NCI-H345 (cell line): Measurements from ENCODE around the gene CPD.
"Not testable (repeated sequence)": the region's sequence is repeated elsewhere in the genome, so short reads cannot be mapped to it uniquely, and the experiment has no call there.

ENCODE experiments used
- DNase-seq: peaks from one replicate; lab custom pipeline; 2025; lab: John Stamatoyannopoulos, UW

The CPD gene

GRCh38 chr17:30378825-30379302, at the start of gene CPD:
CPD (plus strand) TSS chr17:30378927; CDS start chr17:30378981, 54 bp downstream.
- DNase-seq = peak; percentile 96

- no peak for DNase-seq
Observed at GRCh38 chr17:30332057-30332542, 46.6 kb upstream of the CPD start.

DNA sequence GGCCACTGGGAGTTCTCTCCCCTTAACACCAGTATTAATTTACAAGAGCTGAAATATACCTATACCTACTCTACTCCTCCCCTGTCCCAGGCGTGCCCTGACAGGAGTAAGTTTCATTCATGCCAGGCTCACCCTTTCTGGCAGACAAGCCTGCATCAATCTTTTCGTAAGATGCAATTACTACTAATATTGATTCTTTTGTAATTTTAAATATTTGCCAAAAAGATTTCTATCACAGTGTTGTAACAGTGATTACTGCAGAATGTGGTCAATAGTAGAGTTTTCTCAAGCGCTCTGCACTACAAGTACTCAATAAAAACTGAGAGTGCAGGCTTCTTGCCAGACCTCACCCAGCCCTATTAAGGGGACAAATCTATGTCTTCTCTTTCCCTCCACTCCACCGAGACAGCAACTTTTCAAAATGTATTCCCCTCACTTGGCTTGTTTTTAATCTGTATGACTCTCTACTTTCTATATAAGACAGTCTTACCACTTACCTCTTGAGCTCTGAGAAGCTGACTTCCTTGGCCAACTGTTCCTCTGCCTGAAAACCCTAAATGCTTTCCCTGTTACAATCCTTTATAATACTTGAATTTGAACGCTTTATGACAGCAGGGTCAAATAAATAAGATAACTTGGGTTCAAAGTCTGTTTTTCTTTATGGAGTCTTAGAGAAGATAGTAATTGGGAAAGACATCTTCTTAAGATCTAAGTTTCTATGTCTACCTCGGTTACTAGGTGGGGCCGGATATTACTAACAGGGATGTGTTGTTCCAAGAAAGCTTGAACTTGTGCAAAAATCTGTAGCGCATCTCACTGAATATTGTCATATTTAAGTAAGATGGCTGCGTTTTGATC, 45.0 kb upstream of the CPD start, which contains the start of gene TMIGD1:
Gene TMIGD1, minus strand, starts transcription at position 555 of the 858 bp plus-strand sequence. CDS start 1,924 bp downstream, outside the sequence.
- no peak for DNase-seq

- DNase-seq = no peak
Observed at GRCh38 chr17:30334421-30334820, 44.3 kb upstream of the CPD start.

GRCh38 chr17:30336369-30337171, 42.2 kb upstream of the CPD start:
- DNase-seq = peak; percentile 45

- DNase-seq = no peak
Observed at GRCh38 chr17:30337393-30337999, 41.2 kb upstream of the CPD start.

GRCh38 chr17:30339086-30339485, 39.6 kb upstream of the CPD start:
- DNase-seq = no peak

- DNase-seq = no peak
Observed at GRCh38 chr17:30340801-30341356, 37.8 kb upstream of the CPD start.

- DNase-seq = no peak
Observed at GRCh38 chr17:30341703-30342249, 37.0 kb upstream of the CPD start.

GRCh38 chr17:30343244-30343643, 35.5 kb upstream of the CPD start:
- not testable (repeated sequence) for DNase-seq

GRCh38 chr17:30343796-30344195, 34.9 kb upstream of the CPD start:
- no peak for DNase-seq

- DNase-seq = peak; percentile 66
Observed at GRCh38 chr17:30344283-30345088, 34.2 kb upstream of the CPD start.

GRCh38 chr17:30345089-30345433, 33.7 kb upstream of the CPD start:
- DNase-seq = no peak

GRCh38 chr17:30345527-30346075, 33.1 kb upstream of the CPD start:
- no peak for DNase-seq

GRCh38 chr17:30346221-30346795, 32.4 kb upstream of the CPD start:
- no peak for DNase-seq

- DNase-seq = no peak
Observed at GRCh38 chr17:30347488-30347887, 31.2 kb upstream of the CPD start.

DNA sequence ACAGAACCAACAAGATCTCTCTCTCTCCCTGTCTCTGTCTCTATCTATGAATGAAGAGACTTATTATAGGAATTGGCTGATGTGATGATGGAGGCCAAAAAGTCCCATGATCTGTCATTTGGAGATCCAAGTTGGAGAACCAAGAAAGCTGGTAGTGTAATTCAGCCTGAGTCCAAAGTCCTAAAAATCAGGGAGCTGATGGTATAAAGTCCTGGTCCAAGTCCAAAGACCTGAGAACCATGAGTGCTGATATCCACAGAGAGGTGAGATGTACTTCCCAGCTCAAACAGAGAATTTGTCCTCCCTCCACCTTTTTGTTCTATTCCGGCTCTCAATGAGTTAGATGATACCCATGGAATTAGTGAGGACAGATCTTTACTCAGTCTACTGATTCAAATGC, 29.5 kb upstream of the CPD start:
- no peak for DNase-seq

DNA sequence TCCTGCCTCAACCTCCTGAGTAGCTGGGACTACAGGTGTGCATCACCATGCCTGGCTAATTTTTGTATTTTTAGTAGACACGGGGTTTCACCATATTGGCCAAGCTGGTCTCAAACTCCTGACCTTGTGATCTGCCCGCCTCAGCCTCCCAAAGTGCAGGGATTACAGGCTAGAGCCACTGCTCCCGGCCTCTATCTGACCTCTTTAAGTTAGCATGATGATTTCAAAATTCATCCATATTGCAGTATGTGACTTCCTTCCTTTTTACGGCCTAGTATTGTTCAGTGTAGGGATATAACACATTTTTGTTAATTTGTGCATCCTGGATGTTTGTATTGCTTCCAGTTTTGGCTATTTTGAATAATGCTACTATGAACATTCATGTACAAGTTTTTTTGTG, 27.5 kb upstream of the CPD start:
- not testable (repeated sequence) for DNase-seq

DNA sequence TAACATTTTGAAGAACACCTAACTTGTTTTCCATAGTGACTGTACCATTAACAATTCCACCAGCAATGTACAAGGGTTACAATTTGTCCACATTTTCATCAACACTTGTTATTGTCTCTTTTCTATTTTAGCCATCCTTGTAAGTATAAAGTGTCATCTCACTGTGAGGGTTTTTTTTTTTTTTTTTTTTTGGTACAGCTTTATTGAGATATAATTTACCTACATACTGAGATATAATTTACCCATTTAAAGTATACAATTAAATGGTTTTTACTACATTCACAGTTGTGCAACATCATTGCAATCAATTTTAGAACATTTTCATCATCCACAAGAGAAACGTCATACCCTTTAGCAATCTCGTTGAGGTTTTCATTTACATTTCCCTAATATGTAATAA, 27.0 kb upstream of the CPD start:
- no peak for DNase-seq

- no peak for DNase-seq
Observed at GRCh38 chr17:30352240-30352814, 26.4 kb upstream of the CPD start.
